Measurements from ENCODE around the gene SLC22A1.

GRCh38 chr6:160137130-160137988, 15.7 kb downstream of the SLC22A1 start:
- TF ChIP-seq EZH2 (IDR thresholded peaks at IDR 0.05; ENCODE audit: borderline replicate concordance, insufficient read depth, low read depth, low read length, poor library complexity, severe bottlenecking) (no peak), CTCF (IDR thresholded peaks at IDR 0.05) (no peak)

Measured in B cell (primary cell).